ENCODE data around the gene ANXA6.
"Not testable (repeated sequence)": the region's sequence is repeated elsewhere in the genome, so short reads cannot be mapped to it uniquely, and the experiment has no call there.

The ANXA6 gene

GRCh38 chr5:151157426-151158286 is at the start of gene ANXA6:
Gene ANXA6 (minus strand): TSS chr5:151157779. CDS start chr5:151147901, 9,878 bp downstream.
- DNase-seq = peak; percentile 58 to 61

DNA sequence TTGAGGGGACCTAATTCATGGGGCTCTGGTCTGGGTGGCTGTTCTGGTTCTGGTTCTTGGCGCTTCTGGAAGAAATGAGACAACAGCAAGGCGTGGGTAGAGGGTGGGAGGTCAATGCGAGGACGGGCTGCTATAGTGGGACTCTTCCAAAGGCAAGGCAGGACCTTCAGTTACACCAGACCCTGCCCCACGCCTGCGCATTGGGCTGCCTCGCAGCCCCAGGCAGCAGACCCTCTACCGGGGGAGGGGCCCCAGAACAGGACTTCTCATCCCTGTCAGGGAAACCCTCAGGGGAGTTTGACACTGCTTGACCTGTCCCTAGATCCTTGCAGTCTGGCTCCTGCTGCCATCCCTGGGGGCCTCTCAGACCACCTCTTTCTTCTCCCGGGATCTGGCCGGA is 47.8 kb upstream of the ANXA6 start:
- no peak for DNase-seq

- DNase-seq = no peak
Measured at GRCh38 chr5:151204051-151204450, 46.5 kb upstream of the ANXA6 start.

- DNase-seq = no peak
Measured at GRCh38 chr5:151202381-151203139, 45.0 kb upstream of the ANXA6 start.

DNA sequence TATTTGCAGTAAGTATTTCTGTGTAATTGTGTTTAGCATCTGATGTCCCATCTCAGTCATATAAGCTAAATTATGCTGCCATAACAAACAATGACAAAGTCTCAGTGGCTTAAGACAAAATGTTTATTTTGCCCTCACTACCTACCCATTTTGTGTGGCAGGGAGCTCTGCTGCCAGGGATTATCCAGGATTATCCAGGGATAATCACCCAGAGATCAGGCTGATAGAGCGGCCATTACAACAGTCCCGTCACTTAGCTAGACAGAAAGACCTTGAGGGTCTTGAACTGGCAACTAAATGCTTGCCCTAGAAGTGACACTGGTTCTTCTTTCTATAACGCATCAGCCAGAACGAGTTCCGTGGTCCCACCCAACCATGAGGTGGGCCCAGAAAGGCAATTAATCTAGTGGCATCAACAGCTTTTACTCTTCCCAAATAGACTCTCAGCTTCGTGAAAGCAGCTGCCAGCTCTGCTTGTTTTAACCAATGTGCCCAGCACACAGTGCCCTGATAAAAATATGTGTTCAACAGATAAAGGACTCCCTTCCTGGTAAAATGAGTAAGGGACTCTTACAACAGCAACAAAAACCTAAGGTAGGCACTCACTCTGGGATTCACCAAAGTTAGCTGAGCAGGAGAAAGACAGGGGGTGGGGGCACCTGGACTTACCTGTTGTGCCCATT is 43.5 kb upstream of the ANXA6 start:
- DNase-seq = no peak

DNA sequence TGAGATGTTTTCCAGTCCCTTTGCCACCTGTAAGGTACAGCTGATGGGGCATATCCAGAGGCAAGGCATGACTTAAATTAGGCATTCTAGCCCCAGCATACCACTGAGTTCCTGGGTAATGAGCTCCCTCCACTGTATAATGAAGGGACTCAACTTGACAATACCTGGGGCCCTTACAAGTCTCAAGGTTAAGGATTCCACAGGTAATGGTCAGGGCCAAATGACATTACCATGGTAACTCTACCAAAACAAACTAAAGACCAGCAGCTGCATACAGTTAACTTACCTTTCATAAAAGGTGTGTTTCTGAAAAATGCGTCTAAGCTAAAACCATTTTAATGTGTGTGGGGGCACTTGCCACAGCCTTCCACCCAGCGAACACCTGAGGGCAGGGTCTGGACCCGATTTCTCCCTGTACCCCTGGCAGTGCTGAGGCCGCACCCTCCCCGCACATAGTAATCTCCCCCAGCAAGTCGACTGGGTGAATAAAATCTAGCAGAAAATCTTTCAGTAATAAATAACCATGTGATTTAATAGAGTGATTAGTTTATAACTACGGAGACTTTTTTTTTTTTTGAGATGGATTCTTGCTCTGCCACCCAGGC is 42.1 kb upstream of the ANXA6 start:
- no peak for DNase-seq

GRCh38 chr5:151198861-151199260 is 41.3 kb upstream of the ANXA6 start:
- no peak for DNase-seq

DNA sequence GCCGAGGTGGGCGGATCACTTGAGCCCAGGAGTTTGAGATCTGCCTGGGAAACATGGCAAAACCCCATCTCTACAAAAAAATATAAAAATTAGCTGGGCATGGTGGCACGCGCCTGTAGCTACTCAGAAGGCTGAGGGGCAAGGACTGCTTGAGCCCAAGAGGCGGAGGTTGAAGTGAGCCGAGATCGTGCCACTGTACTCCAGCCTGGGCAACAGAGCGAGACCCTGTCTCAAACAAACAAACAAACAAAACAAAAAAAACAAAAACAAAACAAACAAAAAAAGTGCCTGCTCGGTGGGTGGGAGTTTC is 39.7 kb upstream of the ANXA6 start:
- not testable (repeated sequence) for DNase-seq

DNA sequence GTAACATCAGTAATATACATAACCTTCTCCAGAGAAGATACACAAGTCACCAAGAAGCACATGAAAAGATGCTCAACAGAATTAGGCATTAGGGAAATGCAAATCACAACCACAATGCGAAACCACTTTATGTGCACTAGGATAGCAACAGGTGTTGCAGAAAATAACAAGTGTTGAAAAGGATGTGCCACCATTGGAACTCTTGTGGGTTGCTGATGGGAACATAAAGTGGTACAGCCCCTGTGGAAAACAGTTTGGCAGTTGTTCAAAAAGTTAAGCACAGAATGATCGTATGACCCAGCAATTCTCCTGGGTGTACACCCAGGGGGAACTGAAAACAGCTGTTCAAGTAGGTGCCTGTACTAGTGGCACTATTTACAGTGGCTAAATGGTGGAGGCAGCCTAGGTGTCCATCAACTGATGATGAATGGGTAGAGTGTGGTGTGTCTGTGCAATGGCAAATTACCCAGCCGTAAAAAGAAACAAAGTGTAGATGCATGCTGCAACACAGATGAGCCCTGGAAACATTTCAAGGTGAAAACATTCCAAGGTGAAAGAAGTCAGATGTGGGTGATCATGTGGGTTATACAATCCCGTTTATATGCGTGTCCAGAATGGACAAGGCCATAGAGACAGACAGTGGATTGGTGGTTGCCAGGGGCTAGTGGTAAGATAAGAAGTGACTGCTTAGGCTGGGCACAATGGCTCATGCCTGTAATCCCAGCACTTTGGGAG is 39.1 kb upstream of the ANXA6 start:
- DNase-seq = no peak

DNA sequence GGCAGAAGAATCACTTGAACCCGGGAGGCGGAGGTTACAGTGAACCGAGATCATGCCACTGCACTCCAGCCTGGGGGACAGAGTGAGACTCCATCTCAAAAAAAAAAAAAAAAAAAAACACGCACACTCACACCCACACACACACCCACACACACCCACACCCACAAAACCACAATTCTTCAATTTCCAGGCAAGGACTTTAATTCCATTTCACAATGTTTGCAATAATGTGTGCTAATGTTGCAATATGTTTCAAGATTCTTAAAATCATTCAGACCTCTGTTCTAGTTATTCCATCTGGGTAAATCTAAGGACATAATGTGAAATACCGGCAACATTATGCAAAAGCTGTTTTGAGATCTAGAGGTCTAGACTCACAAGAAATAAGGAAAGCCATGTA is 38.0 kb upstream of the ANXA6 start:
- DNase-seq = peak; percentile 63 to 77

- no peak for DNase-seq
Measured at GRCh38 chr5:151192626-151193025, 35.0 kb upstream of the ANXA6 start.

- DNase-seq = no peak
Measured at GRCh38 chr5:151191661-151192060, 34.1 kb upstream of the ANXA6 start.

GRCh38 chr5:151189151-151189550 is 31.6 kb upstream of the ANXA6 start:
- no peak for DNase-seq

DNA sequence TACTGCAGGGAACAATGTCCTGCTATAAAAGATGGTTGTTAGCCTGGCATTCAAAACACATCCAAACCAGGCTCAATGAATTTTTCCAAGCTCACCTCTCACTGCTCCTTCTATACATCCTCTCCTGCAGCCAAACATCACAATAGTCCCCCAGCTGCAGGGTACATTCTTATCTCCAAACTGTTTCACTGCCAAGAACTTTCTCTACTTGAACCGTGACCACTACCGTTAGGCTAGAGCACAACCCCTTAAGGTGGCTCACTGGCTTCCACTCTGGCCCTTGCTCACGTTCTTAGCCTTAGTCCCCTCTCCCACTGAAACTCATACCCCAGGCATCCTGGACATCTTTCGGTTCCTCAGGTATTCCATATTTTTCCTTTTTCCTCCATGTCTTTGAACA is 29.0 kb upstream of the ANXA6 start:
- DNase-seq = no peak

DNA sequence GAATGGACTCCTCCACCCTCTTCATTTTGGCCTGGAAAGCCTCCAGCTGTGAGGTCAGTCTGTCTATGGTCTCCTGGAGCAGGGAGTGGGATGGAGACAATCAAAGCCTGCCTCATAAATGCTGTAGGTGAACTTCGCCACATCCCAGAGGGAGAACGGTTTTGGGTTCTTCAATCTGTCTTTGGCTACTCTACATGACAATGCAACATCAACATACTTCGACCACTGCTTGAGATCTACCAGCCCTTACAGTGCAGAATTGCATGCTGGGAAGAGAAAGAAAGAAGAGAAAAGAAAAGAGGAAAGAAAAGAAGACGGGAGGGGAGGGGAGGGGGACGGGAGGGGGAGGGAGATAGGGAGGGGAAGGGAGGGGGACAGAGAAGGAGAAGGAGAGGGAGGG is 28.5 kb upstream of the ANXA6 start:
- DNase-seq = no peak

- no peak for DNase-seq
Measured at GRCh38 chr5:151184316-151185042, 26.9 kb upstream of the ANXA6 start.

GRCh38 chr5:151183456-151184245 is 26.1 kb upstream of the ANXA6 start:
- no peak for DNase-seq

DNA sequence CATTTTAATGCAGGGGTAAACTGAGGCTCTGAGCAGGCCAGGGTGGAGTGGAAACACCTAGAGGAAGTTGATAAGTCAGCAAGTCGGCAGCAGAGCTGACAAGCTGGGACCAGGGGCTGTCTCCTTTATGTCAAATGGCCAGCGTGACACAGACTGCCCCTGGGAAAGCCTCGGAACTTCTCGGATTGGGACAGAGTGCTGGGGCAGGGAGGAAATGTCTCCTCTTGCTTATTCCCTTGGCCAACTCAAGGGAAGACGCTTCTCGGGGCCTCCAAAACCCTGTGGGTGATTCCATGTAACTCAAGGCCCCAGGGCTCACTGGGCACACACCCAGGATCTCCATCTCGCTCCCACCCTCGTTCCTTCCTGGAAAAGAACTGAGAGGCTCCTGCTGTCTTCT is 25.4 kb upstream of the ANXA6 start:
- DNase-seq = no peak

GRCh38 chr5:151182524-151182900 is 24.9 kb upstream of the ANXA6 start:
- no peak for DNase-seq

GRCh38 chr5:151181818-151182523 is 24.4 kb upstream of the ANXA6 start:
- DNase-seq = no peak

Measured in AML-193 (cell line).